Lower lobe of right lung (tissue), 2 donors: ENCODE data around the gene SPRR3. TPM values are rescaled to one million over a fixed set of nuclear protein-coding genes. Genes with fewer than 3 reads are reported as not detected.

Source experiments
- ATAC-seq, 2 donors: fragments of 200-7000 bp; cut with Tn5 transposase; one replicate each; pipeline ENCODE4 v1.9.1; 2020 to 2022; ENCODE audit warnings: mild to moderate bottlenecking in 2 of 2, moderate library complexity in 2 of 2
- DNase-seq: peaks from one replicate; pipeline ENCODE4 v3.0.0-alpha.2; 2020
- H3K27ac ChIP-seq: fragments of 200-600 bp; one replicate; pipeline ENCODE4 v1.8.0; 2022
- H3K27me3 ChIP-seq: fragments of 200-600 bp; one replicate; pipeline ENCODE4 v1.8.0; 2022; ENCODE audit warnings: low read depth
- H3K36me3 ChIP-seq: fragments of 200-600 bp; one replicate; pipeline ENCODE4 v1.8.0; 2022; ENCODE audit warnings: mild to moderate bottlenecking
- H3K4me1 ChIP-seq: fragments of 200-600 bp; one replicate; pipeline ENCODE4 v1.8.0; 2022
- H3K4me3 ChIP-seq: fragments of 200-600 bp; one replicate; pipeline ENCODE4 v1.8.0; 2022; ENCODE audit warnings: mild to moderate bottlenecking
- H3K9me3 ChIP-seq: fragments of 200-600 bp; one replicate; pipeline ENCODE4 v1.8.0; 2022
- CTCF ChIP-seq: fragments of 200-600 bp; IDR thresholded peaks from one replicate; pipeline ENCODE4 v1.8.0; 2022; ENCODE audit warnings: antibody characterized with exemption, mild to moderate bottlenecking
- intact Hi-C: fragments of 100-400 bp; cut with DNase I; formaldehyde crosslinking; loops from one replicate; pipeline ENCODE4 v1.11.0; 2022
- total RNA-seq: library from RNA; stranded (reverse); fragmentation: NEBNext Ultra II Directional; extraction: Animal tissue kit (Norgen Biotek cat#: 25700); gene quantifications from one replicate; pipeline ENCODE4 v1.2.1, GENCODE V29; 2021
- donor health status: DM: no; HTN: yes; CAD: no; lungs with severe emphysema.

The SPRR3 gene
- total RNA-seq, 1 donor from 2014 or later: not detected

GRCh38 chr1:152959801-152960451, 41.6 kb upstream of the SPRR3 start:
- no peak for ATAC-seq
- Histone ChIP-seq H3K27me3 (no peaks in the 10 kb centered on the region), H3K4me3 (no peak overlapping the region), H3K9me3 (no peaks in the 10 kb centered on the region), H3K4me1 (no peaks in the 10 kb centered on the region), H3K36me3 (no peaks in the 10 kb centered on the region), H3K27ac (no peak overlapping the region)
- intact Hi-C loops: no loop called here
- DNase-seq: no peak
- no peak for TF ChIP-seq CTCF

GRCh38 chr1:152960452-152961044, 41.0 kb upstream of the SPRR3 start:
- no peaks in the 10 kb centered on the region for H3K36me3 ChIP-seq
- H3K27me3 ChIP-seq: no peaks in the 10 kb centered on the region
- no peak for ATAC-seq
- TF ChIP-seq CTCF: no peak
- H3K4me3 ChIP-seq: no peak overlapping the region
- H3K27ac ChIP-seq: no peak overlapping the region
- no peak for DNase-seq
- no peaks in the 10 kb centered on the region for H3K4me1 ChIP-seq
- H3K9me3 ChIP-seq: no peaks in the 10 kb centered on the region
- intact Hi-C loops: no loop called here

DNA sequence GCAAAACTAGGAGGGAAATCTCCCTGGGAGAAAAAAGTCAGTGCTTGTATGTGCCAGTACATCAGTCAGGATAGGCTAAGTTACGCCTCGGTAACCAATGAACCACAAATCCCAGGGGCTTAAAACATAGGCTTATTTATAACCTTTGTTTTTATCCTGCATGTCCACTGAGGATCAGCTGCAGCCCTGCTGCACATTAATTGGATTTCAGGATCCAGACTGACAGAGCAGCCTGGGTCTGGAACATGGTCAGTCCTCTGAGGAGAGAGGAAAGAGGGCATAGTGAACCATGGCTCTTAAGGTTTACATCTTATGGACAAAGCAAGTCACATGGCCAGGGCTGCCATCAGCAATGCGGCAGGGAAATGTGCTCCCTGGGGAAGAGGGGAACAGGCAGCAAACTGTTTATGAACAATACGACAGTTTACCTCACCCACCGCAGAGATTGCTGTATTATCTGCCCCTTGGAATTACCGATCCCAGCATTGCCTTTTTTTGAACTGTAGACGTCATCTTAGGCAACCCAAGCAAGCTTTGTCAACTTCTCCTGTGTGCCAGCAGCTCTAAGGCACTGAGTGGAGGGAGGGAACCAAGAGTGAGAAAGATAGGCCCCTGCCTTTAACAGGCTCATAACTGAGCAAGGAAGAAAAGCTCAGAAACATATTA, 40.2 kb upstream of the SPRR3 start:
- H3K36me3 ChIP-seq: no peaks in the 10 kb centered on the region
- TF ChIP-seq CTCF: no peak
- H3K27me3 ChIP-seq: peaks cover 5% of the 10 kb centered on the region
- no peak for DNase-seq
- H3K4me1 ChIP-seq: no peaks in the 10 kb centered on the region
- no peak overlapping the region for H3K27ac ChIP-seq
- H3K9me3 ChIP-seq: no peaks in the 10 kb centered on the region
- ATAC-seq: no peak
- intact Hi-C loops: no loop called here
- H3K4me3 ChIP-seq: no peak overlapping the region

DNA sequence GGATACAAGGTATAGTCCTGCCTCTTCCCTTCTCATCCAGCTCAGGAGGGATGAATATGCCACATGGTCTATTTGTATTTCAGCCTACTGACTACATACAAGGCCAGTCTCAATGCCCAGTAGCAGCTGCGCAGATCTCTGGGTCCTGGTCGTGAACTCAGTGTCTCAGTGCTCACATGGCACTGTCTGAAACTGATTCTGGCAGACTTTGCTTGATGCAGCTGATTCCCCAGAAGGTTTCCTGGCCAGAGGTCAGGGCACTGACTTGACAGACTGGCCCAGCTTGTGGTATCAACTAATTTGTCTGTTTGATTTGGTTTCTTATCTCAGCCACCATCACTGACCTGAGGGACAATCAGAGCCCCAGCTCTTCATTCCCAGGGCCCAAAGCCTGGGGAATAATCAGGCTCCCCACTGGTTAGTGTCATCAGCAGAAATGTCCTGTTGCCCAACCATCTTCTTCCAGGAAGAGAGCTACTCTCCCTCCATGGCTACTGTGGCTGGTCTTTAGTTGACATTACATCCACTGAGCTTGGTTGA, 38.6 kb upstream of the SPRR3 start:
- intact Hi-C loops: no loop called here
- Histone ChIP-seq H3K4me1 (no peaks in the 10 kb centered on the region), H3K9me3 (no peaks in the 10 kb centered on the region), H3K27ac (no peak overlapping the region), H3K36me3 (no peaks in the 10 kb centered on the region), H3K4me3 (no peak overlapping the region), H3K27me3 (peaks cover 5% of the 10 kb centered on the region)
- ATAC-seq: no peak
- no peak for TF ChIP-seq CTCF
- no peak for DNase-seq

- Histone ChIP-seq H3K4me1 (no peaks in the 10 kb centered on the region), H3K36me3 (no peaks in the 10 kb centered on the region), H3K27me3 (peaks cover 5% of the 10 kb centered on the region), H3K9me3 (no peaks in the 10 kb centered on the region), H3K27ac (no peak overlapping the region), H3K4me3 (no peak overlapping the region)
- intact Hi-C loops: no loop called here
- no peak for TF ChIP-seq CTCF
- DNase-seq (no peak), ATAC-seq (no peak)
These were observed 37.0 kb upstream of the SPRR3 start for GRCh38 chr1:152964536-152964935.
